ENCODE data around the gene TOR4A.

Gene TOR4A

DNA sequence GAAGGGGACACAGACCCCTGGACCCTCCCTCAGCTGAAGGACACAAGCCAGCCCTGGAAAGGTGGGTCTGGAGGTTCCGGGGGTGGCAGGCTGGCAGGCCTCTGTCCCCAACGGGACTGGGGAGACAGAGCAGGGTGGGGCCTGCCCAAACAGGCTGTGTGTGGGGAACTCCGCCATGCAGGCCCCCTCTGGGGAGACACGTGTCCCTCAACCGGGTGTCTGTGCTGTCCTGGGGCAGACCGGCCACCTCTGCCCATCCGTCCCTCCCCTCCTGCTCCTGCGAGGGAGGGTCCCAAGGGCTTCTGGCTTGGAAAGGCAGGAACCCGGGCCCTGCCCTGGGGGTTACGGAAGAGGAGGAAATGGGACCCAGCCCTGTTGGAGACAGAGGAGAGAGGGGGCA is 45.4 kb upstream of the TOR4A start:
- H3K9me3 ChIP-seq (ENCODE audit: low read depth, low read length): no peaks in the 10 kb centered on the region
- H3K9ac ChIP-seq (ENCODE audit: insufficient read length): no peak overlapping the region
- no peak for TF ChIP-seq POLR2AphosphoS5 (IDR thresholded peaks at IDR 0.05; ENCODE audit: borderline replicate concordance, low read depth, low read length)
- TF ChIP-seq FOXP2 (optimal IDR thresholded peaks at IDR 0.05; ENCODE audit: control extremely low read depth, extremely low read length, insufficient read depth): no peak
- TF ChIP-seq EZH2 (IDR thresholded peaks at IDR 0.05): no peak
- no peak overlapping the region for H3K4me3 ChIP-seq
- H3K27ac ChIP-seq: no peak overlapping the region
- H3K36me3 ChIP-seq (ENCODE audit: insufficient read depth, low read length): no peaks in the 10 kb centered on the region
- DNase-seq (ENCODE audit: low read depth, low spot score): no peak

DNA sequence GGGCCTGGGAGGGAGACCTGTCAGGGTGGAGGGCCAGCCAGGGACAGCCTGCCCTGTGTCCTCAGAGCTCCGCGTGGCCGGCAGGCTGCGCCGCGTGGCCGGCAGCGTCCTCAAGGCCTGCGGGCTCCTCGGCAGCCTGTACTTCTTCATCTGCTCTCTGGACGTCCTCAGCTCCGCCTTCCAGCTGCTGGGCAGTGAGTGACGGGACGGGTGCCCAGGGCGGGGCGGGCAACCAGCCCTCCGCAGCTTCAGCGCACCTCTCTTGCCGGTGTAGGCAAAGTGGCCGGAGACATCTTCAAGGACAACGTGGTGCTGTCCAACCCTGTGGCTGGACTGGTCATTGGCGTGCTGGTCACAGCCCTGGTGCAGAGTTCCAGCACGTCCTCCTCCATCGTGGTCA is 45.0 kb upstream of the TOR4A start:
- Histone ChIP-seq H3K27ac (no peak overlapping the region), H3K36me3 (ENCODE audit: insufficient read depth, low read length) (no peaks in the 10 kb centered on the region), H3K9me3 (ENCODE audit: low read depth, low read length) (no peaks in the 10 kb centered on the region), H3K4me3 (no peak overlapping the region), H3K9ac (ENCODE audit: insufficient read length) (no peak overlapping the region)
- TF ChIP-seq FOXP2 (optimal IDR thresholded peaks at IDR 0.05; ENCODE audit: control extremely low read depth, extremely low read length, insufficient read depth): no peak
- TF ChIP-seq EZH2 (IDR thresholded peaks at IDR 0.05): no peak
- TF ChIP-seq POLR2AphosphoS5 (IDR thresholded peaks at IDR 0.05; ENCODE audit: borderline replicate concordance, low read depth, low read length): no peak
- no peak for DNase-seq (ENCODE audit: low read depth, low spot score)

GRCh38 chr9:137233143-137233980 is 44.2 kb upstream of the TOR4A start:
- no peak overlapping the region for H3K4me3 ChIP-seq
- no peak for DNase-seq (ENCODE audit: low read depth, low spot score)
- TF ChIP-seq EZH2 (IDR thresholded peaks at IDR 0.05) (no peak), POLR2AphosphoS5 (IDR thresholded peaks at IDR 0.05; ENCODE audit: borderline replicate concordance, low read depth, low read length) (no peak), FOXP2 (optimal IDR thresholded peaks at IDR 0.05; ENCODE audit: control extremely low read depth, extremely low read length, insufficient read depth) (no peak)

GRCh38 chr9:137234055-137234697 is 43.4 kb upstream of the TOR4A start:
- Histone ChIP-seq H3K9me3 (ENCODE audit: low read depth, low read length) (no peaks in the 10 kb centered on the region), H3K9ac (ENCODE audit: insufficient read length) (no peak overlapping the region), H3K36me3 (ENCODE audit: insufficient read depth, low read length) (no peaks in the 10 kb centered on the region), H3K4me3 (no peak overlapping the region), H3K27ac (no peak overlapping the region)
- TF ChIP-seq POLR2AphosphoS5 (IDR thresholded peaks at IDR 0.05; ENCODE audit: borderline replicate concordance, low read depth, low read length): no peak
- no peak for TF ChIP-seq EZH2 (IDR thresholded peaks at IDR 0.05)
- TF ChIP-seq FOXP2 (optimal IDR thresholded peaks at IDR 0.05; ENCODE audit: control extremely low read depth, extremely low read length, insufficient read depth): no peak
- DNase-seq (ENCODE audit: low read depth, low spot score): no peak

More at GRCh38 chr9:137233143-137233980, 44.2 kb upstream of the TOR4A start:
- no peak overlapping the region for H3K9ac ChIP-seq (ENCODE audit: insufficient read length)
- H3K36me3 ChIP-seq (ENCODE audit: insufficient read depth, low read length): no peaks in the 10 kb centered on the region
- no peaks in the 10 kb centered on the region for H3K9me3 ChIP-seq (ENCODE audit: low read depth, low read length)
- H3K27ac ChIP-seq: no peak overlapping the region

DNA sequence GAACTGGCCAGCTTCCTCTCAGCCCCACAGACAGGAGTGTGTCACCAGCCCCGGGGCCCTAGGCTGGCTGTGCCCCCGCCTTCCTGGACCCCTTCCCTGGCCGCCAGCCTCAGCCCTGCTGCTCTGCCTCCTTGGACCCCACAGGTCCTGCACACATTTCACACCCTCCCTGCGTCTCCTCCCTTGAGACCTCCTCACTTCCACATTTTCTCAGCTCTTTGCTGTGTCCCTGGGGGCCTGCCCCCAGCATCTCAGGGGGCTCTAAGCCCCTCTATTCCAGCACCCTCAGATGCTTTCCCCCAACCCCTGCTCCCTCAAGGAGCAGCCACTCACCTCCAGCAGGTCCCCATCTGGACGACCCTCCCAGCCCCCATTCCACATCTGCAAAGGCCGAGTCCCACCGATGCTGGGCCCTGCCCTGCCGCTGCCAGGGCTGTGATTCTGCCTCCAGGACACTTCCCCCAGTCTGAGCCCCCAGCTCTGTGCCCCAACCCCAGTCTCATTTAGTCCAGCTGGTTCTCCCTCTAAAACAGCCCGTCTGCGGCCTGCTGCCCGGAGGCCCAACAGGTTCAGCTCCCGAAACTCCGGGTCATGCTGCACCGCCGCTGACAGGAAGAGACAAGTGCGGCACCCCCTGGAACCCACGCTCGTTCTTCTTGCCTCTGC is 42.6 kb upstream of the TOR4A start:
- Histone ChIP-seq H3K36me3 (ENCODE audit: insufficient read depth, low read length) (no peaks in the 10 kb centered on the region), H3K9ac (ENCODE audit: insufficient read length) (no peak overlapping the region), H3K27ac (no peak overlapping the region), H3K4me3 (no peak overlapping the region), H3K9me3 (ENCODE audit: low read depth, low read length) (no peaks in the 10 kb centered on the region)
- no peak for TF ChIP-seq POLR2AphosphoS5 (IDR thresholded peaks at IDR 0.05; ENCODE audit: borderline replicate concordance, low read depth, low read length)
- no peak for TF ChIP-seq EZH2 (IDR thresholded peaks at IDR 0.05)
- no peak for TF ChIP-seq FOXP2 (optimal IDR thresholded peaks at IDR 0.05; ENCODE audit: control extremely low read depth, extremely low read length, insufficient read depth)
- DNase-seq (ENCODE audit: low read depth, low spot score): no peak

DNA sequence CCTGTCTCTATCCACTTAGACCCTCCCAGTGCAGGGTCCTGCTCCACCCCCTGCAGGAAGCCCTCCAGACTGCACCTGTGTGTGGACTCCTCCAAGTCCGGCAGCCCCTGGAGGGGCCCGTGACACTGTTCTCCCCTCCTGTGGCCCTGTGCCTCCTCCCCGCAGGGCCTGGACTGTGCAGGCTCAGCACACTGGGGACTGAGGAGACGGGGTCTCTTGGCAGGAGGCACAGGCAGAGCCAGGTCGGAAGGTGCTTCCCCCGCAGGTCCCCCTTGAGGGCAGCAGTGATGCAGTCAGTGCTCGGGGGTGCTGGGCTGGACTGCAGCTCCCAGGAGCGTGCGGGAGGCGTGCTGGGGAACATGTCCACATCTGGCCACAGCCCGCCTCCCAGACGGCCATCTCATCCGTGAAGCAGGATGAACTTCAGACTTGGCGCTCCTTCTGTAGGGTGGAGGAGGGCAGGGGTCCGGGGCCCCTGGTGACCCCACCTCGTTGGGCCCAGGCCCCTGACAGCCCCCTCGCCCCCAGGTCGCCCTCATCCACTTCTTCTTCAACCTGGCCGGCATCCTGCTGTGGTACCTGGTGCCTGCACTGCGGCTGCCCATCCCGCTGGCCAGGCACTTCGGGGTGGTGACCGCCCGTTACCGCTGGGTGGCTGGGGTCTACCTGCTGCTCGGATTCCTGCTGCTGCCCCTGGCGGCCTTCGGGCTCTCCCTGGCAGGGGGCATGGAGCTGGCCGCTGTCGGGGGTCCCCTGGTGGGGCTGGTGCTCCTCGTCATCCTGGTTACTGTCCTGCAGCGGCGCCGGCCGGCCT is 41.9 kb upstream of the TOR4A start:
- DNase-seq (ENCODE audit: low read depth, low spot score): no peak
- peak overlapping the region; percentile 49; the same call in 1 of the 2 replicates for H3K4me3 ChIP-seq
- no peaks in the 10 kb centered on the region for H3K9me3 ChIP-seq (ENCODE audit: low read depth, low read length)
- H3K27ac ChIP-seq: no peak overlapping the region
- H3K9ac ChIP-seq (ENCODE audit: insufficient read length): no peak overlapping the region
- TF ChIP-seq FOXP2 (optimal IDR thresholded peaks at IDR 0.05; ENCODE audit: control extremely low read depth, extremely low read length, insufficient read depth) (no peak), EZH2 (IDR thresholded peaks at IDR 0.05) (no peak), POLR2AphosphoS5 (IDR thresholded peaks at IDR 0.05; ENCODE audit: borderline replicate concordance, low read depth, low read length) (no peak)
- H3K36me3 ChIP-seq (ENCODE audit: insufficient read depth, low read length): no peaks in the 10 kb centered on the region

- Histone ChIP-seq H3K27ac (no peak overlapping the region), H3K36me3 (ENCODE audit: insufficient read depth, low read length) (no peaks in the 10 kb centered on the region), H3K4me3 (peak overlapping the region; percentile 49), H3K9me3 (ENCODE audit: low read depth, low read length) (no peaks in the 10 kb centered on the region), H3K9ac (ENCODE audit: insufficient read length) (no peak overlapping the region)
- TF ChIP-seq FOXP2 (optimal IDR thresholded peaks at IDR 0.05; ENCODE audit: control extremely low read depth, extremely low read length, insufficient read depth): no peak
- TF ChIP-seq EZH2 (IDR thresholded peaks at IDR 0.05): no peak
- TF ChIP-seq POLR2AphosphoS5 (IDR thresholded peaks at IDR 0.05; ENCODE audit: borderline replicate concordance, low read depth, low read length): no peak
- no peak for DNase-seq (ENCODE audit: low read depth, low spot score)
These were observed 41.1 kb upstream of the TOR4A start for GRCh38 chr9:137236238-137236935.

Data from SK-N-MC (cell line).